ENCODE results near the gene HPCAL1. TPM values are rescaled to one million over a fixed set of nuclear protein-coding genes. Genes with fewer than 3 reads are reported as not detected.

The HPCAL1 gene
- polyA plus RNA-seq, 1 donor from 2014 or later, result 63.4 TPM

DNA sequence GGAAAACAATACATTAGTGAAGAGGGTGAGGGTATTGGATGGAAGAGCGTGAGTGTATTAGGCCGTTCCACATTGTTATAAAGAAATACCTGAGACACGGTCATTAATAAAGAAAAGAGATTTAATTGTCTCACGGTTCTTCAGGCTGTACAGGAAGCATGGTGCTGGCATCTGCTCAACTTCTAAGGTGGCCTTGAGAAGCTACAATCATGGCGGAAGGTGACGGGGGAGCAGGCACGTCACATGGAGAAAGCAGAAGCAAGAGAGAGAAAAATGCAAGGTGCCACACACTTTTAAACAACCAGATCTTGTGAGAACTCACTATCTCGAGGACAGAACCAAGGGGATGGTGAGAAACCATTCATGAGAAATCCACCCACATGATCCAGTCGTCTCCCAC, 18.2 kb downstream of the HPCAL1 start:
- Histone ChIP-seq H3K36me3 (ENCODE audit: insufficient read depth, low read length) (no peaks in the 10 kb centered on the region), H3F3A (ENCODE audit: insufficient read depth, low read length, poor library complexity, severe bottlenecking) (no peaks in the 10 kb centered on the region), H3K9me2 (ENCODE audit: insufficient read depth, low read length) (no peaks in the 10 kb centered on the region), H3K4me3 (ENCODE audit: low read length) (no peak overlapping the region), H3K9me3 (ENCODE audit: low read length) (no peaks in the 10 kb centered on the region), H2AFZ (ENCODE audit: low read depth, low read length) (no peak overlapping the region), H4K20me1 (ENCODE audit: insufficient read depth) (no peaks in the 10 kb centered on the region), H3K27me3 (ENCODE audit: insufficient read depth, low read depth, low read length) (no peaks in the 10 kb centered on the region), H3K27ac (ENCODE audit: low read length) (no peak overlapping the region), H3K79me2 (replicated peaks; ENCODE audit: insufficient read depth, low read length) (no peaks in the 10 kb centered on the region), H3K9ac (ENCODE audit: low read length) (no peak overlapping the region), H3K4me2 (ENCODE audit: low read length) (no peak overlapping the region)
- no peak for TF ChIP-seq RAD21 (conservative IDR thresholded peaks at IDR 0.05)
- no peak for TF ChIP-seq EP300 (conservative IDR thresholded peaks at IDR 0.05; ENCODE audit: poor library complexity, severe bottlenecking)
- TF ChIP-seq EZH2 (IDR thresholded peaks at IDR 0.05; ENCODE audit: borderline replicate concordance, insufficient read depth, low read length, poor library complexity, severe bottlenecking), result no peak
- TF ChIP-seq MXI1 (conservative IDR thresholded peaks at IDR 0.05; ENCODE audit: poor library complexity, severe bottlenecking), result no peak
- TF ChIP-seq POLR2AphosphoS5 (IDR thresholded peaks at IDR 0.05), result no peak
- TF ChIP-seq, protein P1, sequence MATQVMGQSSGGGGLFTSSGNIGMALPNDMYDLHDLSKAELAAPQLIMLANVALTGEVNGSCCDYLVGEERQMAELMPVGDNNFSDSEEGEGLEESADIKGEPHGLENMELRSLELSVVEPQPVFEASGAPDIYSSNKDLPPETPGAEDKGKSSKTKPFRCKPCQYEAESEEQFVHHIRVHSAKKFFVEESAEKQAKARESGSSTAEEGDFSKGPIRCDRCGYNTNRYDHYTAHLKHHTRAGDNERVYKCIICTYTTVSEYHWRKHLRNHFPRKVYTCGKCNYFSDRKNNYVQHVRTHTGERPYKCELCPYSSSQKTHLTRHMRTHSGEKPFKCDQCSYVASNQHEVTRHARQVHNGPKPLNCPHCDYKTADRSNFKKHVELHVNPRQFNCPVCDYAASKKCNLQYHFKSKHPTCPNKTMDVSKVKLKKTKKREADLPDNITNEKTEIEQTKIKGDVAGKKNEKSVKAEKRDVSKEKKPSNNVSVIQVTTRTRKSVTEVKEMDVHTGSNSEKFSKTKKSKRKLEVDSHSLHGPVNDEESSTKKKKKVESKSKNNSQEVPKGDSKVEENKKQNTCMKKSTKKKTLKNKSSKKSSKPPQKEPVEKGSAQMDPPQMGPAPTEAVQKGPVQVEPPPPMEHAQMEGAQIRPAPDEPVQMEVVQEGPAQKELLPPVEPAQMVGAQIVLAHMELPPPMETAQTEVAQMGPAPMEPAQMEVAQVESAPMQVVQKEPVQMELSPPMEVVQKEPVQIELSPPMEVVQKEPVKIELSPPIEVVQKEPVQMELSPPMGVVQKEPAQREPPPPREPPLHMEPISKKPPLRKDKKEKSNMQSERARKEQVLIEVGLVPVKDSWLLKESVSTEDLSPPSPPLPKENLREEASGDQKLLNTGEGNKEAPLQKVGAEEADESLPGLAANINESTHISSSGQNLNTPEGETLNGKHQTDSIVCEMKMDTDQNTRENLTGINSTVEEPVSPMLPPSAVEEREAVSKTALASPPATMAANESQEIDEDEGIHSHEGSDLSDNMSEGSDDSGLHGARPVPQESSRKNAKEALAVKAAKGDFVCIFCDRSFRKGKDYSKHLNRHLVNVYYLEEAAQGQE (IDR thresholded peaks at IDR 0.05; ENCODE audit: borderline replicate concordance), result no peak
- no peak for TF ChIP-seq TAF1 (IDR thresholded peaks at IDR 0.05; ENCODE audit: low read depth)
- TF ChIP-seq, protein P2, sequence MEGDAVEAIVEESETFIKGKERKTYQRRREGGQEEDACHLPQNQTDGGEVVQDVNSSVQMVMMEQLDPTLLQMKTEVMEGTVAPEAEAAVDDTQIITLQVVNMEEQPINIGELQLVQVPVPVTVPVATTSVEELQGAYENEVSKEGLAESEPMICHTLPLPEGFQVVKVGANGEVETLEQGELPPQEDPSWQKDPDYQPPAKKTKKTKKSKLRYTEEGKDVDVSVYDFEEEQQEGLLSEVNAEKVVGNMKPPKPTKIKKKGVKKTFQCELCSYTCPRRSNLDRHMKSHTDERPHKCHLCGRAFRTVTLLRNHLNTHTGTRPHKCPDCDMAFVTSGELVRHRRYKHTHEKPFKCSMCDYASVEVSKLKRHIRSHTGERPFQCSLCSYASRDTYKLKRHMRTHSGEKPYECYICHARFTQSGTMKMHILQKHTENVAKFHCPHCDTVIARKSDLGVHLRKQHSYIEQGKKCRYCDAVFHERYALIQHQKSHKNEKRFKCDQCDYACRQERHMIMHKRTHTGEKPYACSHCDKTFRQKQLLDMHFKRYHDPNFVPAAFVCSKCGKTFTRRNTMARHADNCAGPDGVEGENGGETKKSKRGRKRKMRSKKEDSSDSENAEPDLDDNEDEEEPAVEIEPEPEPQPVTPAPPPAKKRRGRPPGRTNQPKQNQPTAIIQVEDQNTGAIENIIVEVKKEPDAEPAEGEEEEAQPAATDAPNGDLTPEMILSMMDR (IDR thresholded peaks at IDR 0.05; ENCODE audit: poor library complexity, severe bottlenecking), result no peak
- TF ChIP-seq SMC3 (conservative IDR thresholded peaks at IDR 0.05; ENCODE audit: poor library complexity), result no peak

DNA sequence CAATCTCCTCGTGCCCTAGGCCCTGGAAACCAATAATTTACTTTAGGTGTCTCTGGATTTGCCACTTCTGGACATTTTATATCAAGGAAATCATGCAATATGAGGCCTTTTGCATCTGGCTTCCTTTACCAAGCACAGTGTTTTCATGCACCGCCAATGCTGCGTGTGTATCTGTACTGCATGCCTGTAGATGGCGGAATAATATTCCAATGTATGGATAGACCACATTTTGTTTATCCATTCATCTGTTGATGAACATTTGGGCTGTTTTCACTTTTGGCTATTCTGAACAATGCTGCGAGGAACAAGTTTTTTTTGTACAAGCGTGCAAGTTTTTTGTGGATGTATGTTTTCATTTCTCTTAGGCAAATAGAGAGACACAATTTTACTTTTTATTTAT, 18.9 kb downstream of the HPCAL1 start:
- no peak overlapping the region for H3K9ac ChIP-seq (ENCODE audit: low read length)
- no peak overlapping the region for H2AFZ ChIP-seq (ENCODE audit: low read depth, low read length)
- H3K27me3 ChIP-seq (ENCODE audit: insufficient read depth, low read depth, low read length), result no peaks in the 10 kb centered on the region
- H3K9me3 ChIP-seq (ENCODE audit: low read length), result no peaks in the 10 kb centered on the region
- H3F3A ChIP-seq (ENCODE audit: insufficient read depth, low read length, poor library complexity, severe bottlenecking), result no peaks in the 10 kb centered on the region
- no peak overlapping the region for H3K4me3 ChIP-seq (ENCODE audit: low read length)
- no peak overlapping the region for H3K27ac ChIP-seq (ENCODE audit: low read length)
- no peak overlapping the region for H3K4me2 ChIP-seq (ENCODE audit: low read length)
- no peaks in the 10 kb centered on the region for H4K20me1 ChIP-seq (ENCODE audit: insufficient read depth)
- no peaks in the 10 kb centered on the region for H3K9me2 ChIP-seq (ENCODE audit: insufficient read depth, low read length)
- no peaks in the 10 kb centered on the region for H3K36me3 ChIP-seq (ENCODE audit: insufficient read depth, low read length)
- no peak for TF ChIP-seq POLR2AphosphoS5 (IDR thresholded peaks at IDR 0.05)
- no peak for TF ChIP-seq SMC3 (conservative IDR thresholded peaks at IDR 0.05; ENCODE audit: poor library complexity)
- no peak for TF ChIP-seq EZH2 (IDR thresholded peaks at IDR 0.05; ENCODE audit: borderline replicate concordance, insufficient read depth, low read length, poor library complexity, severe bottlenecking)
- H3K79me2 ChIP-seq (replicated peaks; ENCODE audit: insufficient read depth, low read length), result no peaks in the 10 kb centered on the region

DNA sequence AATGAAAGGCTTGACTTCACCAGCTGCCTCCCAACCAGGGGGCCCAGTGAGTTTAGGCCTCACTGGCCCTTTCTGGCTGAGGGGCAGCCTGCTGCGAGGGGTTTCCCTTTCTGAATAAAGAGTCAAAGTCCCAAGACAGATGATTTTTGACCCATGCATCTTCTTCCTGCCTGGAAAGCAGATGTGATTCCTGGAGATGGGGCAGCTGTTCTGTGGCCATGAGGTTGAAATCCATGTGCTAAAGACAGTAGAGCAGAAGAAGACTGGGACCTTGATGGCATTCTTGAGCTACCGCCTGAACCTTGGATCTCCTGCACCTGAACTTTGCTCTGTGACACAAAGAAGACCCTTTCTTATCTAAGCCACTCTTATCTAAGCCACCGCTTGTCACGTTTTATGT, 19.8 kb downstream of the HPCAL1 start:
- Histone ChIP-seq H3K36me3 (ENCODE audit: insufficient read depth, low read length) (no peaks in the 10 kb centered on the region), H3K79me2 (replicated peaks; ENCODE audit: insufficient read depth, low read length) (no peaks in the 10 kb centered on the region), H3K4me3 (ENCODE audit: low read length) (no peak overlapping the region), H3K27ac (ENCODE audit: low read length) (peak overlapping the region; percentile 73), H3F3A (ENCODE audit: insufficient read depth, low read length, poor library complexity, severe bottlenecking) (no peaks in the 10 kb centered on the region), H3K9me3 (ENCODE audit: low read length) (no peaks in the 10 kb centered on the region), H3K9me2 (ENCODE audit: insufficient read depth, low read length) (no peaks in the 10 kb centered on the region), H3K9ac (ENCODE audit: low read length) (no peak overlapping the region), H2AFZ (ENCODE audit: low read depth, low read length) (no peak overlapping the region), H4K20me1 (ENCODE audit: insufficient read depth) (no peaks in the 10 kb centered on the region), H3K27me3 (ENCODE audit: insufficient read depth, low read depth, low read length) (no peaks in the 10 kb centered on the region), H3K4me2 (ENCODE audit: low read length) (no peak overlapping the region)
- TF ChIP-seq, protein P1 (IDR thresholded peaks at IDR 0.05; ENCODE audit: borderline replicate concordance), result no peak
- TF ChIP-seq EZH2 (IDR thresholded peaks at IDR 0.05; ENCODE audit: borderline replicate concordance, insufficient read depth, low read length, poor library complexity, severe bottlenecking) (no peak), POLR2AphosphoS5 (IDR thresholded peaks at IDR 0.05) (no peak), SMC3 (conservative IDR thresholded peaks at IDR 0.05; ENCODE audit: poor library complexity) (no peak), TAF1 (IDR thresholded peaks at IDR 0.05; ENCODE audit: low read depth) (no peak), EP300 (conservative IDR thresholded peaks at IDR 0.05; ENCODE audit: poor library complexity, severe bottlenecking) (no peak), RAD21 (conservative IDR thresholded peaks at IDR 0.05) (no peak), MXI1 (conservative IDR thresholded peaks at IDR 0.05; ENCODE audit: poor library complexity, severe bottlenecking) (no peak)
- TF ChIP-seq, protein P2 (IDR thresholded peaks at IDR 0.05; ENCODE audit: poor library complexity, severe bottlenecking), result no peak
